NCI-H1694 (cell line): ENCODE data around the gene PXK.
A peak's percentile ranks its signal among the peaks of the same experiment; 100 is the strongest.

ENCODE experiments used
- DNase-seq: peaks from one replicate; lab custom pipeline; 2025; lab: John Stamatoyannopoulos, UW

PXK gene

DNA sequence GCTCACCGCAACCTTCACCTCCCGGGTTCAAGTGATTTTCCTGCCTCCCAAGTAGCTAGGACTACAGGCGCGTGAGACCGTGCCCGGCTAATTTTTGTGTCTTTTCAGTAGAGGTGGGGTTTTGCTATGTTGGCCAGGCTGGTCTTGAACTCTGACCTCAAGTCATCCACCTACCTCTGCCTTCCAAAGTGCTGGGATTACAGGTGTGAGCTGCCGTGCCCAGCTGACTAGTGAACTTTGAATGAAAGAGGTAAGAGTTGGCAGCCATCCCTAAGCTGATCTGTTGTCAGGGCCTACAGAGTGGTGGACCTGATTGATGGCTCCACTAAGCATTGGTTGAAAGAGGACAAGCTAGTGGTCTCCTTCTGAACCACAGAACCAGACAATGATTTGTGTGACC, 15.3 kb downstream of the PXK start:
- no peak for DNase-seq

DNA sequence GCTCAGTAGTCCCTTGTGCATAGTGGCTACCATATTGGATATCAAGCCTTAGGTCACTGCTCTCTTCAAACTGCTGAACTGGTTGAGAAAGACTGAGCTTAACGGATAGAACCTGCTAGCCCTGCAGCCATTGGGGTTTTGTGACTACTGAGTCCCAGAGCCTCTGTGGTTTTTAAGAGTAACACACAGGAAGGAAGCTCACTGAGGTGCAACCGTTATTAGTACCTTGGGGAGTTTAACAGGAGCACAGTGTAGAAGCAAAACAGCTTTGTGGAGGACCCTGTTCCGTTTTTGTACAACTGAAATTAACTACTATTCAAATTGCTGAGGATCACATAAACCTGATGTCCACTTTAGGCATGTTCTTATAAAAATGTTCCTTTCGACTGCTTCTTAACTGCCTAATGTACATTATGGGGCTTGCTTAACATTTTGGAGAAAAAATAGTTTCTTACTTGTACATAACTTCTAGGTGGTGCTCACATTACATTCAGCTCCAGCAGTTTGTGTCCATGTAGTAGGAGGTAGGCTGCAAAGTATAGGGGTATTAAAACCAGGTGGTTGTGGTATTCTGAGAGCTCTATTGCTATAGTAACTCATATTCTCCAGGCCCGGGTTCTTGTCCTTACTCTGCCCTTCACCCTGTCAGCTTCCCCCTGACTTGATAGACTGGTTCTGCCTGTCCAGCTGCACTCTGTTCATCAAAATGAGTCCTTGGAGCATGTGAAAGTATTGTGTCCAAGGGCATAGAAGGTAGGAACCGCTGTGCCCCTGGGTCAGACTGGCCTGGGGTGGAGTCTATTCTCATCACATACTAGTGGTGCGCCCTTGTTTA, 17.3 kb downstream of the PXK start:
- no peak for DNase-seq

DNA sequence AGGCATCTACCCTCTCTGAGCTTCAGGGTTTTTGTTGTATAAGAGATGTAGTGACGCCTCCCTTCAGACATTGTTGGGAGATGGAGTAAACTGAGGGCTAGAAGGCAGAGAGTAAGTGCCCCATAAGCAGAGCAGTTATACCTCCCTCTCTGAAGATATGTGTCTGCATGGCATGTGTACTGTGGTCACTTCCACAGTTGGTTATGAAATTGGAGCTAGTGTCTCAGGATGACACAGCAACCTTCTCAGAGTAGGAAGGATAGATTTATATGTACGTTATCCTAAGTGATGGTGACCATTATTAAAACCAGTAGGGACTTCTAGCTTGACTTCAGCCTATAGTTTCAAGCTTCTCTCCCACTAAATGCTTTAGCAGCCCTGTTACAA, 17.9 kb downstream of the PXK start:
- no peak for DNase-seq

DNA sequence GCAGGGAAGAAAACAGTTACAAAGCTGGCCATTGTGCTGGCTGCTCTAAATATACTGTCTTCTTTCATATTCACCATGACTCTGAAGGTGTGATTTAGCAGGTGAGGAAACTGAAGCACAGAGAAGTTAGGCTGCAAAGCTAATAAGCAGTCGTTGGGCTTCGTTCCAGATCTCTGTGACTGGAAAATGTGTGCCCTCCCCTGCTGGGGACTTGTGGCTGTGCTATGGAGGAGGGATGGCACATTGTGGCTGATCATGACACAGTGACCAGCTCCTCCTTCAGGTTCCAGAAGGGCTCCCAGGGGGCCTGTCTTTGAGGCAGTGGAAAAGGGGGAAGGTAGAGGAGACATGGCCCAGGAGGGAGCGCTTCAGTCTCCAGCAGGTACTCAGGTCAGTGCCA, 19.2 kb downstream of the PXK start:
- DNase-seq: no peak

DNA sequence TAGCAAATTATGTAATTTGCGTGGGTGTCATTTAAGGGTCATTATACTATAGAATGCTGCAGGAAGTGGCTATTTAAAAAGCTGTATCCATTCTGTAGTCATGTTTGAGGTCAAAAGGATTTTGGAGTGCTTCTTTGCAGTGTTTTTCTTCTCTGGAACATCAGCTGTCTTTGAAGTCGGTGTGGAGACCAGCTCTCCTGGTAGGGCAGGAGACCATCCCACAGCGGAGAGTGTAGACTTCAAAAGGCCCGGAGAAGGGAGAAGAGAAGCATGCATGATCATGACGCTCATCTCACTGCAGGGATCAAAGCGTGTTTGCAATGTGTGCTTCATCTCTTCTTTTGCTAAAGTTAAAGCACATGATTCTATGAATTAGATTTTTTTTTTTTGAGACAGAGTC, 19.9 kb downstream of the PXK start:
- DNase-seq: no peak

DNA sequence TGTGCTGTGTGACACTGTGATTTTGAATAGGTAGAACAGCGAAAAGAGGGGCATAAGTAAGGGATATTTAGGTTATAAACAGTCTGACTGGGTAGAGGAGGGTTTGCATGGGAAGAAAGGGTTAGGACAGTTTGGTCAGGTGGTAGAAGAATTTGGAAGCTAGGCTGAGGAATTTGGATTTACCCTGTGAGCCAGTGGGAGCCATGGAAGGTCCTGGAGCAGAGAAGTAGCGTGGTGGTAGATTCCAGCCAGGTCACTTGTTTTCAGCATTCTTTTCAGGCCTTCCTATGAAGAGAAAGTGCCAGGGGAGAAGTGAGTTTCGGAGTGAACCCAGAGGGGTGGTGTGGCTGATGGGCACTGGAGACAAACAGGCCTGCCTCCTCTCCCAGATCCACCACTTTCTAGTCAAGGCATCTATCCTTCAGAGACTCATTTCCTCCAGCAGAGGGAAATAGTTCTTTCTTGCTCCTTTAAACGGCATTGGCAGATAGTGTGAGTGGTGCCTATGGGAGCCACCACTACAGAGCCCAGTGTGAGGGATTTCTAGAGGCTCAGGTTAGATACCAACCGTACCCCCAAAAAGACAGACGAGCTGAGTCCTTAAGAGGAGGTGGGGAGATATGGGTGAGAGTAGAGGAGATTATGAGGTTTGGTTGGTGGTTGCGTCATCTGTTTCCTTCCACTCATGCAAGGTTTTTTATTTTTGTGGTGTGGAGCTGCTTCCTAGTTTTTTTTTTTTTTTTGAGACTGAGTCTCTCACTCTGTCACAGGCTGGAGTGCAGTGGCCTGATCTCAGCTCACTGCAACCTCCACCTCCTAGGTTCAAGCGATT, 21.2 kb downstream of the PXK start:
- DNase-seq: no peak

DNA sequence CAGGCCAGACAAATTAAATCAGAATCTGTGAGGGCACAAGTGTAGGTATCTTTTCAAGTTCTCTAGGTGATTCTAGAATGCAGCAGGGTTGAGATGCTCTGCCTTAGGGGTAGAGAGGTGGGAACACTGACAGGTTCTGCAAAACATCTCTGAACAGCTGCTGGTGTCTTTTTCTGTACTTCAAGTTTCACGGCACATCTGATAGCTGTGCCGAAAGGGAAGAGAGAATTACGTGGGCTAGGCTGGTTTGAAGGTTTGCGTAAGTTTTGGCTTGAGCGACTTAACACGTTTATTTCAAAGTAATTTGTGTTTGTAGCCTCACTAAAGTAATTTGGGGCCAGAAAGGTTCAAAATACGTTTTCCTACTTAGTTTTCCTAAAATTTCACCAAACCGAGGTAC, 22.5 kb downstream of the PXK start:
- DNase-seq: no peak

DNA sequence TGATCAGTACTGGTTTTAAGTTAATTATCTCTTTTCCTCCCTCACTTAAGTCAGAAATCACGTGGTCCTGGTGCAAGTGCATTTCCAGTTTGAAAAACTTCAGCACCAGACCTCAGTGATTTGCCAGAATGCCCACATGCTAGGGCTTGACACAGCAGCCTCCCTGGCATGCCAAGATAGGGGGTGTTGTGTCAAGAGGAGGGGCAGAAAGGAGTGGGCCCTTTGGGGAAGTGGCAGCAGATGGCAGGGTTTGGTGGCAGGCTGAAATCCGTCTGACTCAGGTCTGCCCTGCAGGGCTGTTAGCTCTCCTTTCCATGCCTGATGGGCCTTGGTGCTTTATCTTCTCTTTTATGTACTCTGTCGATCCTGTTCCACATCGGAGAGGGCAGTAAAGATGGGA, 23.4 kb downstream of the PXK start:
- DNase-seq: no peak

DNA sequence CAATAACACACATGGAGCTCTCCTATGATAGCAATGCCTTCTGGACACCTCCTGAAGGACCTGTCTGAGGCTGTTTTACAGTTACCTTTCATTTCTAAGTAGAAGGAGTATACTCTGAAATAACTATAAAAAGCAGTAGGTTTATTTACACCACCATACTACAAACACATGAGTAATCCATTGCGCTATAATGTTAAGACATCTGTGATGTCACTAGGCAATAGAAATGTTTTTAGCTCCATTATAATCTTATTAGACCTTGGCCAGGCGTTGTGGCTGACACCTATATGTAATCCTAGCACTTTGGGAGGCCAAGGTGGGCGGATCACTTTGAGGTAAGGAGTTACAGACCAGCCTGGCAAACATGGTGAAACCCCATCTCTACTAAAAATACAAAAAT, 24.7 kb downstream of the PXK start:
- DNase-seq: no peak

DNA sequence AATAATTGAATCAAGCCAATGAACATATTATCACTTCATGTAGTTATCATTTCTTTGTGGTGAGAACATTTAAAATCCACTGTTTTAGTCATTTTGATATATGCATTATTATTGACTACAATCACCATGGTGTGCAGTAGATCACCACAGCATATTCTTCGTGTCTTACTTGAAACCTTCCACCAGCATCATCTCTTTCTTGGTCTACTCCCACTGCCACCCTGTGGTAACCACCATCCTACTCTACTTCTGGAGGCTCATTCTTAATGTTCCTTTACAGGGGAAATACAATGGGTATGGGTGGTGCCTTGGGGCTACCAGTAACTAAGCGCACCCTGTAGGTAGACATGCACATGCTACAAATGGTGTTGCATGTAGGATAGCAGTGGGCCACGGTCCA, 25.4 kb downstream of the PXK start:
- DNase-seq: no peak

DNA sequence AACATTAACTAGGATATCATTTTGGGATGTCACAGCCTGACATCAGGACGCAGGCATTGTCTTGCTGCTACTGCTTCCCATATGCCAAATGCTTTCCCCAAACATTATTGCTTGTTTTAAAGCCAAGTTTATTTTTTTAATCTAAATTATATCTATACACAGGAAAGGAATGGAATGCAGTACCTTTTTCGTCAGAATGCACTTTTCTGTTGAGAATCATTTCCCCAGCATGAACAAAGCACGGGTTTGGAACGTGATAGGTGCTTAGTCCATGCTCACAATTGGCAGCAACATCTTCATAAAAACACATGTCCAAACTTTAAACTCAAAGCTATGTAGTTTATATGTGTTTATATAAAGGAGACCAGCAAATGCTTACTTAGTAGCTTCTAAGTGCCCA, 26.1 kb downstream of the PXK start:
- no peak for DNase-seq

DNA sequence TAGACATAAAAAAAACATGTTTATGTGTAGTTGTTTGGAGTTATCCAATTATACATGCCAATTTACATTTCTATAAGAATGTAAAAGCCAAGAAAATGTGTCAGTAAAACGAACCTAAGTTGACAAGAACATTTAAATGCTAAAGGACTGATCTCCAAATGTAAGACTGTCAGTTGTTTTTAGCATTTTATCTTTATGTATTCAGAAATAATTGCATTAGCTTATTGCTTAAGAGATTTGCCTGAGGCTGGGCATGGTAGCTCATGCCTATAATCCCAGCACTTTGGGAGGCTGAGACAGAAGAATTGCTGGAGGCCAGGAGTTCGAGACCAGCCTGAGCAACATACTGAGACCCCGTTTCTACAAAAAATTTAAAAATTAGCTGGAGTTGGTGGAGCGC, 26.9 kb downstream of the PXK start:
- no peak for DNase-seq

DNA sequence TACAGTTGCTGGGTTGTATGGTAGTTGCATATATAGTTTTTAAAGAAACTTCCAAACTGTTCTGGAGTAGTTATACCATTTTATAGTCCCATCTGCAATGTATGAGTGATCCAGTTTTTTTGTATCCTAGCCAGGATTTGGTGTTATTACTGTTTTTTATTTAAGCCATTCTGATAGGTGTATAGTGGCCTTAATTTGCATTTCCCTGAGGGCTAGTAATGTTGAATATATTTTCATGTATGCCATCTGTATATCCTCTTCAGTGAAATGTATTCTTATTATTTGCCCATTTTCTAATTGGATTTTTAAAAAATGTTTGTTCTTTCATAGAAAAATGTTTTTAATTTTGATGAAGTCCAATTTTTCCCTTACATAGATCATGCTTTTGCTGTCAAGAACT, 29.2 kb downstream of the PXK start:
- DNase-seq: peak; percentile 3

DNA sequence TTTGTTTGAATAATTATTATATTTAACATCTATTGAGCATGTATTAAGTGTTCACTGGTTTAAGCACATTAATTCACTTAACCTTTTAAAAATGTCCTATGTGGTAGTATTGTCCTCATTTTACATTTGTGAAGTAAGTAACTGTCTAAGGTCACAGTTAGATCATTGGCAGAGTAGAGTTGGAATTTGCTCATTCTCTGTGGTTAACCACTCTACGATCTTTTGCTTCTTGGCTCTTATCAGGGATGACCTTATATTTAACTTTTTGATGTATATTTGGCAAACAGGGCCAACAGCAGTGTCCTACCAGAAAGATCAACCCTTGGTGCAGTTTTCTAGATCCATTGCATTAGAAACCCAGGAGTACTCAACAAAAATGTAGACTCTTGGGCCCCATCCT, 34.0 kb downstream of the PXK start:
- DNase-seq: no peak

DNA sequence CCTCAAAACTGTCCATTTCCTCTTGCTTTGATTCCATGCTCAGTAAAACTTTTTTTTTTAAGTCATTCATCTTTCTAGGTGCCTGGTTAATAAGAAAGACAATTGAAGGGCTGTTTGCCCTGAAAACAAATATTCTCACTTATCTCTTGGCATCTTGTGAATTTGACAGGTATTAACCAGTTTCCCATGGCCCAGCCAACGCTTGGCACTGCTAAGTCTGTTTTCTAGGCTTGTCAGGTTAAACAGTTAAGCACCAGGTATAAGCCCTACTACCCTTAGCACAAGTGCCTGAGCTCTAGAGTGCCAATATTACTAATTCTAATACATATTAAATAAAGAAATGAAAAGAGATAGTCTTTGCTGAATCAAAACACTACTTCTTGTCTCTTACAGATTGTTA, 36.3 kb downstream of the PXK start:
- no peak for DNase-seq

DNA sequence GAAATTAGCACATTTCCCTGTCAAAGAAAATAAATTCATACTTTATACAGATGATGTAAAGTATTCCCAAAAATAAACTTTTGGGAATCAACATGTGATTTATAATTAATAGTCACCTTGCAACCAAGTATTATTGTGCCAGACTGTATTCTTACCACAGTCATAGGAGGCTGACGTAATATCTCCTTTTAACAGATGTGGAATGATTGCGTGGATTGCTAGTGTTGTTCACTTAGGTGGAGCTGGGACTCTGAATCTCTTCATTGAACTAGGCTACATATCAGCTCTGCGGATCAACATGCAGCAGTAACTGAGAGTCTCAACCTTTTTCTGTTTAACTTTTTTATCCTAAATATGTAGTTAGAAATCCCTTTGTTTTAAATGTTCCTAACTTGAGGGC, 37.2 kb downstream of the PXK start:
- DNase-seq: no peak

DNA sequence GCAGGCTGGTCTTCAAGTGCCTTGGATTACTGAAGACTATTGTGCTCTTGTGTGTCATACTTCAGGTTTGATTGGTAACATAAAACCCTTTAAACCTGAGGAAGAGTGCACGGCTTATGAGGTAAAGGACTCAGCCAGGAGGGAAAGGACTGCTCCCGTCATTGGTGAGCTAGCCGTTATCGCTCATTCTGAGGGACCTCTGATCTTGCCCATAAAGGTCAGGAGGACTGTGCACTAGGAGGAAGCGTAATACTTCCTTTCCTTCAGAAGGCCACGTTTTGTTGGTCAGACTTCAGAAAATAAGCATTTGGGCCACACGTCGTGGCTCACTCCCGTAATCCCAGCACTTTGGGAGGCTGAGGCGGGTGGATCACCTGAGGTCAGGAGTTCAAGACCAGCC, 37.7 kb downstream of the PXK start:
- DNase-seq: no peak

DNA sequence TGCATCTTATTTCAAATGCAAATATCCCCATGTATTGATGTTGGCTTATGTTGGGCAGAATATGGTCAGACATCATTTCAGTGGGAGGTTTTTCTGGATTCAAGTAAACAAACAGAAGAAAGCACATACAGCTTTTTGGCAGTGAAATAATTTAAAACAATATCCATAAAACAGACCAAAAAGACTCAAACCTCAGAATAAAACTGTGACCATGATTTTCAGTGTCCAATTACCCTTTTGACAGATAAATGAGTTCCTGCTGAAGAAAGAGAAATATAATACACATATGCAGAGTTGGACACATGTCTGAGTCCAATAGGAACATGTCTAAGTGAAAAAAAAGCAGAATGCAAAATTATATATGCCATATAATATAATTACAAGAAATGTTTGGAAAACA, 39.1 kb downstream of the PXK start:
- no peak for DNase-seq

DNA sequence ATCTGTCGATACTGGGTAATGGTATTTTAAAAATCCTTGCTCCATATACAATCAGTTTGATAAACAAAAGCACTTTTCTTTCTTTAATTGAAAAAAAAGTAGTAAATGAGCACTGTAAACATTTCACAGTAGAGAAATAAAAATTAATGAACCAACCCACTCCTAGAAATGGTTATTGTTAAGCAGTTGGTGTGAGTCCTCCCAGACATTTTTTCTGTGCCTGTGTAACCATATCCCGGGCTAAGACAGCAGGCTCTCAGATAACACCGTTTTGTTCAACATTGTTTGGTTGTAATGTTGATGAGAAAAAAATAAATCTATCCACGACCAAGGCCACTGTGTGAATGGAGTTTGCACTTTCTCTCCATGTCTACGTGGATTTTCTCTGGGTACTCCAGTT, 42.6 kb downstream of the PXK start:
- DNase-seq: no peak

DNA sequence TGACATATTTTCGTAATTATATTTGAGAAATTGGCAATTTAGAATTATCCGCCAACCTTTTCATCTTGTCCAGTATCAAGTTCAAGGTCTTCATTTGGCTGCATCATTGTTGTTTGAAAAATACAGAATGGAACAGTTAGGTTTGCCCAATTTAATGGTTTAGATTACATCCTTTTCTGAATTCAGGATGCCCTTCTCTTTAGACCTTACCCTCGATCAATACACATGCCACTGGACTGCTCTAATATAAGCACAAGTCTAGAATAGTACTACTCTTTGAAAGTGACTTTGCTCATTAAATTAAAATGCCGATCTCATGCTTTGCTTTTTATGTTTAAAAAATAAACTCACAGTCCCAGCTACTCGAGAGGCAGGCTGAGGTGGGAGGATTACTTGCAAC, 44.5 kb downstream of the PXK start:
- DNase-seq: no peak

DNA sequence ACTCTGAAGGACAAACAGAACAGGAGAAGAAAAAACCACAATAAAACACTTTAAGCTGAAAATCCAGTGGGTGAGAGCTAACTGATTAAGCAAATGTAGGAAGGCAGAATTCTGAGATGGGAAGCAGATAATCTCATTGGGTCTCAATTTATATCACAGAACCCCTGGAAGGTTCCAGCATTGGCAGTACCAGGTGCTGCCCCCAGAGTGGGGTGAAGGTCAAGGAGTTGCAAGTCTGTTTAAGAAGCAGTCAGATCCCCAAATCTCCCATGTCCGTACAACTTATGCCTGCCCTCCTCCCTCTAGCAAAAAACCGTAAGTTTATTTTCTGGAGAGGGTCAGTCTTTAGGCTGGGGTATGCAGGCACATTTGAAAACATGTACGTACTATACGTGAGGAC, 45.1 kb downstream of the PXK start:
- DNase-seq: no peak

DNA sequence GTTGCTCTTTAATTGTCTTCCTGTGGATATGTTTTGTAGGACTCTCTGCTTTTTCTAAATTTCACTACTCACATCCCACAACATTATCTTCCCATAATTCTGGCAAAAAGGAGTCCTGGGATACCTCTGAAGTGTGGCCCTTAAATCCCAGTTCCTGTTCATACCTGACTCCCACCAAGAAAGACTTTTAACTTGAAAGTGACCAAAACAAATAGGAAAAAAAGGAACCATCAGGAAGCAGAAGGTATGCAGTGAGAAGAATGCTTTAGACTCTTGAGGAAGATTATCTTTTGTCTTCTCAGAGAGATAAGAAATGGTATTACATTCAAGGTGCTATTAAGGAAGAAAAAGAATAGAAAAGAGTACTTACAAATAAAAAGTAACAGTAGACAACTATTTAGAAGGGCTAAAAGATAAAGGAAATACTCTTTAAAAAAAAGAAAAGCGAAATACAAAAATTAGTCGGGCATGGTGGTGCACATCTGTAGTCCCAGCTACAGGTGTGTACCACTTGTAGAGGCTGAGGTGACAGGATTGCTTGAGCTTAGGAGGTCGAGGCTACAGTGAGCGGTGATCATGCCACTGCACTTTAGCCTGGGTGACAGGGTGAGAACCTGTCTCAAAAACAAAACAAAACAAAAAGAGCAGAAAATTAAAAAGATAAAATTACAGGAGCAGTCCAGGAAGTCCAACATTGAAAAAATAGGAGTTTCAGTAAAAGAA, 46.8 kb downstream of the PXK start:
- DNase-seq: no peak

DNA sequence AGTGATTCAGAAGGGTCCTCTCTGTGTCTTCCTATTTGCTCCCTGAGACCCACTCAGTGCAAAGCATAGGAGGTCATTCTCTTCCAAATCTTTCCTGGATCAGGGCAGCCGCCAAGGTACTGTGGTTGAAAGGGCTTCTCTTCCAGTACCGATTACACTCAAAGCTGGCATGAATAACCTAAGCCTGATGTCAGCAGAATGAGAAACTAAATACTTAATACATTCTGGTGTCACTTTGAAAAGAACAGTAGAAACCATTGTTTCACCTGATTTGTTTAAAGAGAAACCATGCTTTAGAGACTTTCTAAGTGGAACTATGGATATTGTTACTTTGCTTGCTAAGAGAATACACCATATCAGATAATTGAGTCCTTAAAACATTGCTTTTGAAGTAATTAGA, 50.8 kb downstream of the PXK start:
- no peak for DNase-seq
